ENCODE results near the gene BLOC1S3. TPM values are rescaled to one million over a fixed set of nuclear protein-coding genes. Genes with fewer than 3 reads are reported as not detected.

The BLOC1S3 gene
- polyA plus RNA-seq, 2 of the 4 experiments (the other 2 are of a cell fraction): 7.5 to 12.2 TPM

DNA sequence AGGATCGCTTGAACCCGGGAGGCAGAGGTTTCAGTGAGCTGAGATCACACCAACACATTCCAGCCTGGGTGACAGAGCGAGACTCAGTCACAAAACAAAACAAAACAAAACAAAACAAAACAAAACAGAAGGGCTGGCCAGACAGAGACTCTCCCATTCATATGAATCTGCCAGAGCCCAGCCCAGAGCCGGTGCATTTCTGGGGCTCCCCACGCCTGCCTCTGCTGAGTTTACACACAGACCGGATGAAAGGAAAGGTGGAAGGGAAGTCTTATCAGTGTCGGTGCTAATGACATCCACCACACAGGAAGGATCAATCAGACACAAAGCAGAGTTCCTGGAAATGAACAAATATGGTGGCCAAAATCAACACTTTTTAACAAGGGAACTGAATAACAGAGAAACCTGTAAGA lies 7.4 kb upstream of the BLOC1S3 start:
- H3K4me3 ChIP-seq: no peak overlapping the region
- no peaks in the 10 kb centered on the region; the same call in 2 of the 3 replicates for H3K4me1 ChIP-seq
- no peak for TF ChIP-seq TP53 (CRISPR knock-in tag; IDR thresholded peaks at IDR 0.05)
- no peak for TF ChIP-seq BHLHE40 (IDR thresholded peaks at IDR 0.05; ENCODE audit: low read depth, low read length)
- TF ChIP-seq HEYL (CRISPR knock-in tag; IDR thresholded peaks at IDR 0.05): no peak
- TF ChIP-seq EP300 (IDR thresholded peaks at IDR 0.05): no peak
- no peak for TF ChIP-seq EHF (CRISPR knock-in tag; IDR thresholded peaks at IDR 0.05)
- no peak for TF ChIP-seq RNF2 (IDR thresholded peaks at IDR 0.05; ENCODE audit: borderline replicate concordance, low read depth)
- ChIA-PET CTCF (interaction anchor here (0.7 to 1.8 kb wide), 4 partner anchors 12 to 62 kb away, joined by 3 to 5 read pairs (median 4); no protein-coding TSS in a partner anchor), POLR2A (no interaction called here)
- ATAC-seq (no peak), FAIRE-seq (no peak), DNase-seq (ENCODE audit: low read depth in 1 of 2, low spot score in 1 of 2) (no peak)
- no peak overlapping the region for H3K4me2 ChIP-seq
- WGBS (ENCODE audit: missing lambda C conversion rate): 63% methylated on average over 7 of the region's 7 CpGs
- H3K9me3 ChIP-seq: no peaks in the 10 kb centered on the region
- no peak overlapping the region for H3K27ac ChIP-seq

DNA sequence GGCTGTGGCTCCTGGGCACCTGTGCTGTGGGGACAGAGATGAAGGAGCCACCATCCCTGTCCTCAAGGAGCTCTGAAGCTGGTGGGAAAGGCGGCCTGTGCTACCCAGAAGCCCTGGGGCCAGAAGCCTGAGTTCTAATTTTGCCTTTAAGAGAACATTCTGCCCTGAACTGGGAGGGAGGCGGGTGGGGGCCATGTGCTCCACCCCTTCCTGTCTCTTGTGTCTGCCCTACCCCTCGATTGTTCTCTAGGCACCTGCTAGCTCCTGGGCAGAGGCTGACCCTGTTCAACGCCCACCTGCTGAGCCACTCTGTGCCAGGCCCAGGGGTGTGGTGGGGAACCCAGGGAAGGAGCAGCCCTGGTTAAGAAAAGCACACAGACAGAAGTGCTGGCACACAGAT lies 6.4 kb upstream of the BLOC1S3 start:
- Histone ChIP-seq H3K4me3 (no peak overlapping the region), H3K4me1 (peaks cover 4% of the 10 kb centered on the region; the same call in 1 of the 3 replicates), H3K27ac (no peak overlapping the region; a peak in 1 of 6 replicates), H3K9me3 (no peaks in the 10 kb centered on the region), H3K4me2 (no peak overlapping the region)
- ChIA-PET CTCF (interaction anchor here (0.6 to 1.8 kb wide), 4 partner anchors 11 to 47 kb away, joined by 3 to 5 read pairs (median 4); no protein-coding TSS in a partner anchor), POLR2A (no interaction called here)
- FAIRE-seq: no peak
- WGBS (ENCODE audit: missing lambda C conversion rate): 58% methylated on average over 4 of the region's 4 CpGs
- ATAC-seq: 0 out of 6 replicates have a peak, but pooled peaks of 1 of the 2 experiments have one; percentile 8
- no peak for TF ChIP-seq MAFK (IDR thresholded peaks at IDR 0.05; ENCODE audit: partially characterized antibody)
- TF ChIP-seq KDM1A (IDR thresholded peaks at IDR 0.05; ENCODE audit: low read depth): no peak
- TF ChIP-seq EHMT2 (IDR thresholded peaks at IDR 0.05; ENCODE audit: low read depth): no peak
- TF ChIP-seq CHD2 (IDR thresholded peaks at IDR 0.05; ENCODE audit: low read length, partially characterized antibody): no peak
- TF ChIP-seq, protein P1, sequence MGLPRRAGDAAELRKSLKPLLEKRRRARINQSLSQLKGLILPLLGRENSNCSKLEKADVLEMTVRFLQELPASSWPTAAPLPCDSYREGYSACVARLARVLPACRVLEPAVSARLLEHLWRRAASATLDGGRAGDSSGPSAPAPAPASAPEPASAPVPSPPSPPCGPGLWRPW (IDR thresholded peaks at IDR 0.05): no peak
- TF ChIP-seq TFCP2L1 (CRISPR knock-in tag; IDR thresholded peaks at IDR 0.05): no peak
- TF ChIP-seq, protein P2, sequence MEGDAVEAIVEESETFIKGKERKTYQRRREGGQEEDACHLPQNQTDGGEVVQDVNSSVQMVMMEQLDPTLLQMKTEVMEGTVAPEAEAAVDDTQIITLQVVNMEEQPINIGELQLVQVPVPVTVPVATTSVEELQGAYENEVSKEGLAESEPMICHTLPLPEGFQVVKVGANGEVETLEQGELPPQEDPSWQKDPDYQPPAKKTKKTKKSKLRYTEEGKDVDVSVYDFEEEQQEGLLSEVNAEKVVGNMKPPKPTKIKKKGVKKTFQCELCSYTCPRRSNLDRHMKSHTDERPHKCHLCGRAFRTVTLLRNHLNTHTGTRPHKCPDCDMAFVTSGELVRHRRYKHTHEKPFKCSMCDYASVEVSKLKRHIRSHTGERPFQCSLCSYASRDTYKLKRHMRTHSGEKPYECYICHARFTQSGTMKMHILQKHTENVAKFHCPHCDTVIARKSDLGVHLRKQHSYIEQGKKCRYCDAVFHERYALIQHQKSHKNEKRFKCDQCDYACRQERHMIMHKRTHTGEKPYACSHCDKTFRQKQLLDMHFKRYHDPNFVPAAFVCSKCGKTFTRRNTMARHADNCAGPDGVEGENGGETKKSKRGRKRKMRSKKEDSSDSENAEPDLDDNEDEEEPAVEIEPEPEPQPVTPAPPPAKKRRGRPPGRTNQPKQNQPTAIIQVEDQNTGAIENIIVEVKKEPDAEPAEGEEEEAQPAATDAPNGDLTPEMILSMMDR (IDR thresholded peaks at IDR 0.05): no peak
- TF ChIP-seq HOXB5 (CRISPR knock-in tag; IDR thresholded peaks at IDR 0.05): no peak
- TF ChIP-seq RNF2 (IDR thresholded peaks at IDR 0.05; ENCODE audit: borderline replicate concordance, low read depth): no peak
- TF ChIP-seq POLR2A (IDR thresholded peaks at IDR 0.05; ENCODE audit: low read length): no peak
- TF ChIP-seq RAD21 (conservative IDR thresholded peaks at IDR 0.05 in 1 of 2, IDR thresholded peaks at IDR 0.05 in 1 of 2): no peak
- no peak for DNase-seq (ENCODE audit: low read depth in 1 of 2, low spot score in 1 of 2)

DNA sequence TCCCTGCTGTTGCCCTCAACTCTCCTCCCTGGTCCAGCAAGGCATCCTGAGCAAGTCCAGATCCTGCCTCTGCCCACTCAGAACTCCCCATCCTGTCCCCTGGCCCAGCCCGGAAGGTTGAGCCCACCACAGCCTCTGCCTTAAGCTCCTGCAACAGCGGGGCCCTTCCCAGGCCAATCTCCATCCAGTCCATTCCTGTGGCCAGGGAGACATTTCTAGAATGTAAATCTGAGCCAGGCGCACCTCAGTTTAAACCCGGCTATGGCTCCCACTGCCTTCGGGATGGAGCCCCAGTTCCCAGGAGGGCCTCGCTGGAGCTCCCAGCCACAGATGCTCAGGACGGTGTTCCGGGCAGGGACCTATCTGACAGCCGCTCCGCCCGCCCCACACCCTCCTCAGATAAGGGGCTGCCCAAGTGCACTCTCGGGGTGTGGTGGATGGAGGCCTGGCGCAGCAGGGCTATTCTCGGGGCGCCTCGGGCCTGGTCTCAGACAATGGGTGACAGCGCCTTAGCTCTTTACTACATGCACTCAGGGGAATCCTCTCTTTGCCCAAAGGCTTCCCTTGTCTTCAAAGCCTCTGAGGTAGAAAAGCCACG lies 5.9 kb upstream of the BLOC1S3 start:
- ChIA-PET CTCF (interaction anchor here (0.6 to 1.8 kb wide), 3 partner anchors 11 to 47 kb away, joined by 3 to 5 read pairs (median 3); no protein-coding TSS in a partner anchor), POLR2A (no interaction called here)
- Histone ChIP-seq H3K4me1 (peaks cover 5% of the 10 kb centered on the region; the same call in 1 of the 3 replicates), H3K4me2 (no peak overlapping the region), H3K27ac (no peak overlapping the region; a peak in 1 of 6 replicates), H3K4me3 (no peak overlapping the region), H3K9me3 (no peaks in the 10 kb centered on the region)
- DNase-seq (ENCODE audit: low read depth in 1 of 2, low spot score in 1 of 2): no peak
- no peak for ATAC-seq
- TF ChIP-seq RFX5 (IDR thresholded peaks at IDR 0.05) (no peak), RNF2 (IDR thresholded peaks at IDR 0.05; ENCODE audit: borderline replicate concordance, low read depth) (no peak), ZSCAN20 (CRISPR knock-in tag; IDR thresholded peaks at IDR 0.05) (no peak), HOXB5 (CRISPR knock-in tag; IDR thresholded peaks at IDR 0.05) (no peak), TP53 (CRISPR knock-in tag; IDR thresholded peaks at IDR 0.05) (no peak), FOSB (CRISPR knock-in tag; IDR thresholded peaks at IDR 0.05) (no peak), CBX2 (IDR thresholded peaks at IDR 0.05; ENCODE audit: borderline replicate concordance, low read depth) (no peak), SREBF2 (IDR thresholded peaks at IDR 0.05) (no peak), CEBPB (IDR thresholded peaks at IDR 0.05) (no peak), JUN (IDR thresholded peaks at IDR 0.05) (no peak), MAZ (IDR thresholded peaks at IDR 0.05; ENCODE audit: borderline replicate concordance, low read depth, low read length) (no peak), CHD4 (IDR thresholded peaks at IDR 0.05; ENCODE audit: borderline replicate concordance) (no peak), RCOR1 (IDR thresholded peaks at IDR 0.05; ENCODE audit: low read depth, low read length) (no peak), POLR2A (IDR thresholded peaks at IDR 0.05; ENCODE audit: low read length) (no peak), HOXB13 (CRISPR knock-in tag; IDR thresholded peaks at IDR 0.05; ENCODE audit: low read depth) (no peak)
- TF ChIP-seq, protein P3, sequence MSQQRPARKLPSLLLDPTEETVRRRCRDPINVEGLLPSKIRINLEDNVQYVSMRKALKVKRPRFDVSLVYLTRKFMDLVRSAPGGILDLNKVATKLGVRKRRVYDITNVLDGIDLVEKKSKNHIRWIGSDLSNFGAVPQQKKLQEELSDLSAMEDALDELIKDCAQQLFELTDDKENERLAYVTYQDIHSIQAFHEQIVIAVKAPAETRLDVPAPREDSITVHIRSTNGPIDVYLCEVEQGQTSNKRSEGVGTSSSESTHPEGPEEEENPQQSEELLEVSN (IDR thresholded peaks at IDR 0.05; ENCODE audit: borderline replicate concordance, low read depth): no peak
- TF ChIP-seq, protein P1 (IDR thresholded peaks at IDR 0.05): no peak
- WGBS (ENCODE audit: missing lambda C conversion rate): 88% methylated on average over 16 of the region's 18 CpGs
- no peak for FAIRE-seq

Data from A549 (cell line).